H1 (cell line): Measurements from ENCODE around the gene OGFR. TPM values are rescaled to one million over a fixed set of nuclear protein-coding genes. Genes with fewer than 3 reads are reported as not detected.

ENCODE experiments used
- CTCF ChIA-PET: fragments of 300-600 bp; sonication (Branson Sonifier 250); formaldehyde crosslinking; loops from one replicate; lab custom pipeline; 2021; ENCODE audit not compliant: partially characterized antibody; lab: Charles Lee
- POLR2A ChIA-PET: fragments of 300-600 bp; sonication (Branson Sonifier 250); formaldehyde crosslinking; loops from one replicate; lab custom pipeline; 2021; ENCODE audit warnings: inconsistent platforms; ENCODE audit not compliant: partially characterized antibody; lab: Charles Lee
- DNase-seq, 2 experiments: peaks; one replicate each; pipeline versions ENCODE4 v3.0.0 to v3.0.0-alpha.2; 2010 to 2022; ENCODE audit warnings: low spot score in 2 of 2, low read depth in 1 of 2, mixed read lengths in 1 of 2
- FAIRE-seq: peaks from 2 replicates; lab custom pipeline; 2011; peaks lifted over from hg19 to GRCh38; lab: Jason Lieb, UNC
- H2AFZ ChIP-seq: 2 replicates; pipeline ENCODE4 v1.8.1; 2012; ENCODE audit warnings: low read length, inconsistent platforms
- H2AK5ac ChIP-seq: 2 replicates; pipeline ENCODE4 v1.6.1; 2013; ENCODE audit warnings: low read depth, low read length
- H2BK120ac ChIP-seq: replicated peaks from 2 replicates; pipeline ENCODE3; 2013; ENCODE audit warnings: low read depth, low read length, inconsistent platforms
- H2BK12ac ChIP-seq: 2 replicates; pipeline ENCODE4 v1.6.1; 2013; ENCODE audit warnings: low read depth, low read length
- H2BK15ac ChIP-seq: 2 replicates; pipeline ENCODE4 v1.6.1; 2013; ENCODE audit warnings: low read length
- H2BK20ac ChIP-seq: 2 replicates; pipeline ENCODE4 v1.6.1; 2013; ENCODE audit warnings: low read length
- H2BK5ac ChIP-seq: 2 replicates; pipeline ENCODE4 v1.6.1; 2013; ENCODE audit warnings: low read depth, low read length
- H3K14ac ChIP-seq: 2 replicates; pipeline ENCODE4 v1.6.1; 2013; ENCODE audit warnings: inconsistent platforms; ENCODE audit not compliant: insufficient read length
- H3K18ac ChIP-seq: 2 replicates; pipeline ENCODE4 v1.6.1; 2013; ENCODE audit warnings: low read length; ENCODE audit errors: extremely low read depth
- H3K23ac ChIP-seq: 2 replicates; pipeline ENCODE4 v1.6.1; 2013; ENCODE audit warnings: inconsistent platforms; ENCODE audit not compliant: insufficient read length
- H3K23me2 ChIP-seq: 2 replicates; pipeline ENCODE4 v1.6.1; 2013; ENCODE audit warnings: low read depth, low read length
- H3K27ac ChIP-seq: 2 replicates; pipeline ENCODE4 v1.6.1; 2011; ENCODE audit warnings: low read depth, low read length, inconsistent platforms
- H3K27me3 ChIP-seq, 4 experiments: replicated peaks in 1 of 4; 1 replicate in 1 of 4; 2 replicates in 3 of 4; pipeline versions ENCODE4 v1.6.1 to v1.8.1; 2011 to 2013; ENCODE audit warnings: low read length in 3 of 4, mild to moderate bottlenecking in 3 of 4, inconsistent platforms in 2 of 4, mixed read lengths in 2 of 4, moderate library complexity in 1 of 4; ENCODE audit not compliant: control insufficient read depth in 3 of 4, insufficient read depth in 3 of 4; ENCODE audit errors: extremely low read depth in 1 of 4
- H3K36me3 ChIP-seq, 4 experiments: 2 replicates each; pipeline versions ENCODE4 v1.6.1 to v1.8.1; 2011 to 2013; ENCODE audit warnings: mild to moderate bottlenecking in 4 of 4, low read length in 3 of 4, moderate library complexity in 2 of 4, control low read depth in 1 of 4, inconsistent platforms in 1 of 4; ENCODE audit not compliant: insufficient read depth in 4 of 4, control insufficient read depth in 2 of 4
- H3K4ac ChIP-seq: replicated peaks from 2 replicates; pipeline ENCODE3; 2013; ENCODE audit warnings: low read length, low read depth, mixed read lengths, inconsistent platforms; ENCODE audit not compliant: insufficient read length
- H3K4me1 ChIP-seq, 4 experiments: replicated peaks in 1 of 4; 1 replicate in 1 of 4; 2 replicates in 3 of 4; pipeline versions ENCODE4 v1.6.1 to v1.8.1; 2011 to 2013; ENCODE audit warnings: low read length in 3 of 4, inconsistent platforms in 2 of 4, mixed read lengths in 1 of 4; ENCODE audit not compliant: insufficient read depth in 4 of 4, control insufficient read depth in 3 of 4
- H3K4me2 ChIP-seq, 2 experiments: 2 replicates each; pipeline versions ENCODE4 v1.6.1 to v1.8.1; 2011 to 2013; ENCODE audit warnings: low read depth in 2 of 2, low read length in 2 of 2, control low read depth in 1 of 2, inconsistent platforms in 1 of 2, mild to moderate bottlenecking in 1 of 2; ENCODE audit not compliant: insufficient read depth in 1 of 2
- H3K4me3 ChIP-seq, 4 experiments: fragments of 200-600, 300-600 bp in 1 of 4; sonication (generic), shearing (Covaris generic), sonication (Bioruptor Twin) in 1 of 4; 2 replicates each; pipeline versions ENCODE4 v1.5.1 to v1.8.1; 2011 to 2016; ENCODE audit warnings: low read length in 4 of 4, low read depth in 3 of 4, control low read depth in 2 of 4, inconsistent platforms in 2 of 4, mild to moderate bottlenecking in 2 of 4, mixed read lengths in 1 of 4, moderate library complexity in 1 of 4; ENCODE audit not compliant: insufficient read depth in 2 of 4; ENCODE audit errors: extremely low read depth in 1 of 4
- H3K56ac ChIP-seq: replicated peaks from 2 replicates; pipeline ENCODE3; 2013; ENCODE audit warnings: low read depth, mild to moderate bottlenecking, mixed read lengths, low read length, inconsistent platforms; ENCODE audit not compliant: insufficient read length
- H3K79me1 ChIP-seq: 2 replicates; pipeline ENCODE4 v1.6.1; 2013; ENCODE audit warnings: low read depth, low read length, control low read depth
- H3K79me2 ChIP-seq, 2 experiments: 2 replicates each; pipeline versions ENCODE4 v1.6.1 to v1.8.1; 2012 to 2013; ENCODE audit warnings: low read length in 2 of 2, mild to moderate bottlenecking in 2 of 2, inconsistent platforms in 1 of 2; ENCODE audit not compliant: insufficient read depth in 2 of 2, control insufficient read depth in 1 of 2
- H3K9ac ChIP-seq, 4 experiments: replicated peaks in 1 of 4; 1 replicate in 1 of 4; 2 replicates in 3 of 4; pipeline versions ENCODE4 v1.6.1 to v1.8.1; 2011 to 2013; ENCODE audit warnings: low read depth in 3 of 4, low read length in 3 of 4, control low read depth in 2 of 4, mild to moderate bottlenecking in 2 of 4, moderate library complexity in 2 of 4, inconsistent platforms in 1 of 4; ENCODE audit errors: extremely low read depth in 1 of 4
- H3K9me3 ChIP-seq, 2 experiments: 2 replicates each; pipeline versions ENCODE4 v1.6.1 to v1.8.1; 2012 to 2013; ENCODE audit warnings: mild to moderate bottlenecking in 2 of 2, moderate library complexity in 2 of 2, control low read depth in 1 of 2, inconsistent platforms in 1 of 2, low read depth in 1 of 2, low read length in 1 of 2, mixed read lengths in 1 of 2; ENCODE audit not compliant: insufficient read depth in 2 of 2
- H4K20me1 ChIP-seq, 2 experiments: replicated peaks in 1 of 2; 2 replicates each; pipeline versions ENCODE3 to v1.8.1; 2011 to 2013; ENCODE audit warnings: inconsistent platforms in 2 of 2, low read length in 2 of 2, mild to moderate bottlenecking in 1 of 2; ENCODE audit not compliant: insufficient read depth in 2 of 2, control insufficient read depth in 1 of 2
- H4K5ac ChIP-seq: 2 replicates; pipeline ENCODE4 v1.6.1; 2013; ENCODE audit warnings: low read length, low read depth, mixed read lengths, inconsistent platforms; ENCODE audit not compliant: insufficient read length
- H4K8ac ChIP-seq: 2 replicates; pipeline ENCODE4 v1.8.0; 2013; ENCODE audit warnings: mild to moderate bottlenecking, moderate library complexity, low read length, inconsistent platforms; ENCODE audit not compliant: insufficient read depth; ENCODE audit errors: extremely low read depth
- H4K91ac ChIP-seq: replicated peaks from 2 replicates; pipeline ENCODE3; 2013; ENCODE audit warnings: low read length, mixed read lengths, inconsistent platforms; ENCODE audit not compliant: insufficient read length
- CBX5 ChIP-seq: fragments of 300-800, 300-1000 bp; sonication (generic); IDR thresholded peaks from 2 replicates; pipeline ENCODE4 v1.7.1; 2016; ENCODE audit warnings: antibody characterized with exemption, low read length, low read depth
- FOSL1 ChIP-seq: IDR thresholded peaks from 2 replicates; pipeline ENCODE4 v1.6.1; 2011; ENCODE audit warnings: mild to moderate bottlenecking, low read depth, low read length, moderate library complexity; ENCODE audit not compliant: insufficient read depth
- GTF2F1 ChIP-seq: IDR thresholded peaks from 2 replicates; pipeline ENCODE4 v1.6.1; 2012; ENCODE audit warnings: low read depth, low read length, improper control_type of control experiment, borderline replicate concordance
- POLR2AphosphoS5 ChIP-seq: IDR thresholded peaks from 2 replicates; pipeline ENCODE4 v1.6.1; 2011; ENCODE audit warnings: low read depth, low read length
- TAF1 ChIP-seq: IDR thresholded peaks from 2 replicates; pipeline ENCODE4 v1.6.1; 2011; ENCODE audit warnings: mild to moderate bottlenecking, low read depth, low read length
- TCF12 ChIP-seq: IDR thresholded peaks from 2 replicates; pipeline ENCODE4 v1.6.1; 2011; ENCODE audit warnings: low read depth, mild to moderate bottlenecking, low read length
- WGBS, 2 experiments: shearing (Covaris generic) in 1 of 2; methylation state at CpG; one replicate each; pipeline versions ENCODE4 v1.1.6 to v1.1.7; 2013 to 2015; ENCODE audit warnings: low lambda C conversion rate in 2 of 2, mixed read lengths in 2 of 2, inconsistent platforms in 1 of 2, low coverage in 1 of 2, missing lambda C conversion rate in 1 of 2; ENCODE audit not compliant: insufficient replicate concordance in 2 of 2, insufficient coverage in 1 of 2, insufficient read length in 1 of 2; ENCODE audit errors: extremely low coverage in 1 of 2, missing lambda C conversion rate in 1 of 2; 5-methylcytosine and 5-hydroxymethylcytosine counted together
- polyA plus RNA-seq, 7 experiments: library from polyadenylated mRNA; depleted of rRNA in 3 of 7; stranded (reverse) in 5 of 7; unstranded in 2 of 7; fragments of >200 nt in 5 of 7; fragments of 200-250 nt in 2 of 7; gene quantifications; 1 replicate in 5 of 7; 2 replicates in 1 of 7; 4 replicates in 1 of 7; pipeline versions ENCODE4 v1.2.1 to v1.2.3, GENCODE V29; 2011 to 2013; ENCODE audit warnings: missing spikeins in 2 of 7, mixed read lengths in 2 of 7
- total RNA-seq: library from RNA; stranded (reverse); fragmentation: NEBNext Ultra II Directional; extraction: Animal tissue kit (Norgen Biotek cat#: 25700); gene quantifications from 2 replicates; pipeline ENCODE4 v1.2.1, GENCODE V29; 2021
- TF ChIP-seq, protein P1 (sequence below): IDR thresholded peaks from 2 replicates; pipeline ENCODE4 v1.6.1; 2012; ENCODE audit warnings: inconsistent platforms
- TF ChIP-seq, protein P2 (sequence below): IDR thresholded peaks from 2 replicates; pipeline ENCODE4 v1.6.1; 2011; ENCODE audit warnings: low read length, improper control_type of control experiment

OGFR gene
- total and polyA plus RNA-seq, 2 of the 8 experiments (the other 6 are each of a cell fraction or from before 2014, with no cell fraction given), result 13.9 to 25.1 TPM

DNA sequence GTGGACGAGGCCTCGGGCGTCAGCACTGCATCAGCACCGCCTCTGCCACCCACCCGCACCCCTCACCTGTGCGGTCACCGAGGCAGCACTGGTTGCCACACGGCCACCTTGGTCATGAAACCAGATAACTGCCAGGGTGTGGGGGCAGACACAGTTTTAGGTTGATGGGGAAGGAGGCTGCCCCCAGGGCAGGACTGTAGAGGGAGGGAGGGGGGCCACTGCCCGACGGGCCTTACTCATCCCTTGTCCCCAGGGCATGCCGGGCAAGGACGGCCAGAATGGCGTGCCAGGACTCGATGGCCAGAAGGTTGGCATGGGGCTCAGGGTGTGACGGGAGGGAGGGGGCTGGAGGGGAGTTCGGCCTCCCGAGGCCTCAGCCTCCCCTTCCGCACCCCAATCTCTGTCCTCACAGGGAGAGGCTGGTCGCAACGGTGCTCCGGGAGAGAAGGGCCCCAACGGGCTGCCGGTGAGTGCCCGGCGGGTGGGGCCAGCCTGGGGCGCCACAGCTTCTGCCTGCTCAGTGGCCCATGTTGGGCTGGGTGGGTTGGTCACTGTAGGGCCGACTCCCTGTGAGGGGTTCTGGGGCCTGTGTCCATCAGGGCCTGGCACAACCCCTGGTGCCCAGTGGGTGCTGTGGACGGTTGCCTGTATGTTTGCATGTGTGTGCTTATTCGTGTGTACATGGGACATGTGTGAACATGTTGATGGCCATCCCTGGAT, 24.0 kb downstream of the OGFR start:
- no peak overlapping the region for H3K27ac ChIP-seq
- no peak for TF ChIP-seq TCF12
- TF ChIP-seq, protein P1, sequence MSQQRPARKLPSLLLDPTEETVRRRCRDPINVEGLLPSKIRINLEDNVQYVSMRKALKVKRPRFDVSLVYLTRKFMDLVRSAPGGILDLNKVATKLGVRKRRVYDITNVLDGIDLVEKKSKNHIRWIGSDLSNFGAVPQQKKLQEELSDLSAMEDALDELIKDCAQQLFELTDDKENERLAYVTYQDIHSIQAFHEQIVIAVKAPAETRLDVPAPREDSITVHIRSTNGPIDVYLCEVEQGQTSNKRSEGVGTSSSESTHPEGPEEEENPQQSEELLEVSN, result no peak
- TF ChIP-seq GTF2F1, result no peak
- TF ChIP-seq TAF1, result no peak
- TF ChIP-seq CBX5, result no peak
- TF ChIP-seq, protein P2, sequence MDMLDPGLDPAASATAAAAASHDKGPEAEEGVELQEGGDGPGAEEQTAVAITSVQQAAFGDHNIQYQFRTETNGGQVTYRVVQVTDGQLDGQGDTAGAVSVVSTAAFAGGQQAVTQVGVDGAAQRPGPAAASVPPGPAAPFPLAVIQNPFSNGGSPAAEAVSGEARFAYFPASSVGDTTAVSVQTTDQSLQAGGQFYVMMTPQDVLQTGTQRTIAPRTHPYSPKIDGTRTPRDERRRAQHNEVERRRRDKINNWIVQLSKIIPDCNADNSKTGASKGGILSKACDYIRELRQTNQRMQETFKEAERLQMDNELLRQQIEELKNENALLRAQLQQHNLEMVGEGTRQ, result no peak
- TF ChIP-seq FOSL1, result no peak
- no peak for TF ChIP-seq POLR2AphosphoS5
- no peak overlapping the region for H3K4ac ChIP-seq
- no peak overlapping the region for H2BK20ac ChIP-seq
- H3K56ac ChIP-seq, result no peak overlapping the region
- no peak overlapping the region for H3K14ac ChIP-seq
- POLR2A ChIA-PET, result interaction anchor here (1.8 kb wide), 1 partner anchor 13 kb away, joined by 11 read pairs; no protein-coding TSS in a partner anchor
- H2BK12ac ChIP-seq, result no peak overlapping the region
- H2AK5ac ChIP-seq, result no peak overlapping the region
- WGBS, 2 experiments, result 86% methylated on average over 18 of the region's 29 CpGs; no CpG with 5 or more reads in 1 of the 2 experiments
- no peak for FAIRE-seq
- no peak overlapping the region for H3K18ac ChIP-seq
- no peaks in the 10 kb centered on the region for H3K79me1 ChIP-seq
- peaks cover 0 to 19% (median 4%) of the 10 kb centered on the region in 4 experiments; a peak in 5 of 8 replicates for H3K36me3 ChIP-seq
- no peak overlapping the region for H4K5ac ChIP-seq
- DNase-seq, result no peak
- H2BK15ac ChIP-seq, result no peak overlapping the region
- no peak overlapping the region for H4K8ac ChIP-seq
- no peaks in the 10 kb centered on the region for H3K23me2 ChIP-seq
- no peak overlapping the region for H2AFZ ChIP-seq
- H3K27me3 ChIP-seq, result no peaks in the 10 kb centered on the region
- no peak overlapping the region for H4K91ac ChIP-seq
- H3K4me1 ChIP-seq, result peaks cover 0 to 17% (median 8%) of the 10 kb centered on the region in 4 experiments; a peak in 5 of 7 replicates
- no peak overlapping the region for H3K9ac ChIP-seq
- H4K20me1 ChIP-seq, result peaks cover 3 to 8% of the 10 kb centered on the region in 2 experiments
- H3K9me3 ChIP-seq, result no peaks in the 10 kb centered on the region
- H2BK120ac ChIP-seq, result no peak overlapping the region
- no peak overlapping the region for H3K4me3 ChIP-seq
- no peaks in the 10 kb centered on the region for H3K79me2 ChIP-seq
- CTCF ChIA-PET, result no interaction called here
- H2BK5ac ChIP-seq, result peak overlapping the region; percentile 35; the same call in 1 of the 2 replicates
- no peak overlapping the region for H3K23ac ChIP-seq
- H3K4me2 ChIP-seq, result no peak overlapping the region
